Immature natural killer cell (primary cell): Measurements from ENCODE around the gene PDCD2L. TPM values are rescaled to one million over a fixed set of nuclear protein-coding genes. Genes with fewer than 3 reads are reported as not detected.
A peak's percentile ranks its signal among the peaks of the same experiment; 100 is the strongest.
"Not testable (repeated sequence)": the region's sequence is repeated elsewhere in the genome, so short reads cannot be mapped to it uniquely, and the experiment has no call there.

Experiments used
- DNase-seq, 3 donors: peaks; one replicate each; pipeline ENCODE4 v3.0.0; 2022; ENCODE audit warnings: mixed read lengths in 1 of 3
- H3K27ac Mint-ChIP-seq, 6 donors: one replicate each; pipeline ENCODE4 v1.8.0; 2020; ENCODE audit warnings: mixed read lengths in 6 of 6, mild to moderate bottlenecking in 5 of 6, inconsistent platforms in 4 of 6, moderate library complexity in 3 of 6
- H3K27me3 Mint-ChIP-seq, 3 donors: one replicate each; pipeline ENCODE4 v1.8.0; 2020 to 2021; ENCODE audit warnings: low read depth in 3 of 3, mild to moderate bottlenecking in 3 of 3, mixed read lengths in 3 of 3, moderate library complexity in 3 of 3, inconsistent platforms in 1 of 3
- H3K36me3 Mint-ChIP-seq, 3 donors: one replicate each; pipeline ENCODE4 v1.8.0; 2020; ENCODE audit warnings: mixed read lengths in 3 of 3, inconsistent platforms in 2 of 3, mild to moderate bottlenecking in 2 of 3
- H3K4me1 Mint-ChIP-seq, 2 donors: one replicate each; pipeline ENCODE4 v1.8.0; 2020; ENCODE audit warnings: inconsistent platforms in 2 of 2, mild to moderate bottlenecking in 2 of 2, mixed read lengths in 2 of 2, moderate library complexity in 1 of 2
- H3K4me3 Mint-ChIP-seq, 5 donors: one replicate each; pipeline ENCODE4 v1.8.0; 2020; ENCODE audit warnings: mild to moderate bottlenecking in 5 of 5, mixed read lengths in 5 of 5, inconsistent platforms in 3 of 5, moderate library complexity in 3 of 5
- H3K9me3 Mint-ChIP-seq, 6 donors: one replicate each; pipeline ENCODE4 v1.8.0; 2020; ENCODE audit warnings: mild to moderate bottlenecking in 6 of 6, mixed read lengths in 6 of 6, inconsistent platforms in 4 of 6, moderate library complexity in 3 of 6
- polyA plus RNA-seq, 3 donors: library from polyadenylated mRNA; unstranded; fragments of 300-500 nt; fragmentation: Illumina TruSeq; gene quantifications; one replicate each; pipeline ENCODE4 v1.2.3, GENCODE V29; 2021

The PDCD2L gene
- polyA plus RNA-seq, 3 donors from 2014 or later: 6.5 to 14.3 (median 11.4) TPM

- Mint-ChIP-seq H3K27me3 (peaks cover 2 to 9% (median 3%) of the 10 kb centered on the region in 3 donors), H3K27ac (peak overlapping the region; percentile 61 to 91 (median 80)), H3K4me3 (peak overlapping the region; percentile 90 to 97 (median 90)), H3K4me1 (peaks cover 29% of the 10 kb centered on the region in 2 donors), H3K36me3 (peaks cover 0 to 15% (median 0%) of the 10 kb centered on the region in 3 donors), H3K9me3 (no peaks in the 10 kb centered on the region)
- peak in 1 of 3 donors; percentile 10 for DNase-seq
Measured at GRCh38 chr19:34365463-34366401, 38.5 kb upstream of the PDCD2L start.

- Mint-ChIP-seq H3K27me3 (peaks cover 0 to 7% (median 3%) of the 10 kb centered on the region in 3 donors), H3K9me3 (no peaks in the 10 kb centered on the region), H3K4me3 (peak overlapping the region; percentile 90 to 97 (median 90)), H3K27ac (peak overlapping the region in 4 of 6 donors; percentile 7 to 91 (median 75)), H3K4me1 (peaks cover 29 to 36% of the 10 kb centered on the region in 2 donors), H3K36me3 (peaks cover 0 to 22% (median 7%) of the 10 kb centered on the region in 3 donors)
- peak in 1 of 3 donors; percentile 40 for DNase-seq
Measured at GRCh38 chr19:34366738-34367623, 37.2 kb upstream of the PDCD2L start.

- no peak overlapping the region for H3K27ac Mint-ChIP-seq
Measured at GRCh38 chr19:34367624-34367957, 36.6 kb upstream of the PDCD2L start.

GRCh38 chr19:34368338-34368737, 35.9 kb upstream of the PDCD2L start:
- Mint-ChIP-seq H3K4me1 (peaks cover 27 to 36% of the 10 kb centered on the region in 2 donors), H3K4me3 (peak overlapping the region in 2 of 5 donors; percentile 48 to 54), H3K27ac (peak overlapping the region in 4 of 6 donors; percentile 8 to 74 (median 36)), H3K27me3 (peaks cover 0 to 5% (median 2%) of the 10 kb centered on the region in 3 donors), H3K9me3 (no peaks in the 10 kb centered on the region), H3K36me3 (peaks cover 0 to 22% (median 7%) of the 10 kb centered on the region in 3 donors)
- no peak for DNase-seq

More at GRCh38 chr19:34367624-34367957, 36.6 kb upstream of the PDCD2L start:
- H3K4me1 Mint-ChIP-seq: peaks cover 28 to 36% of the 10 kb centered on the region in 2 donors
- H3K27me3 Mint-ChIP-seq: peaks cover 0 to 7% (median 3%) of the 10 kb centered on the region in 3 donors
- no peak for DNase-seq
- H3K4me3 Mint-ChIP-seq: no peak overlapping the region
- no peaks in the 10 kb centered on the region for H3K9me3 Mint-ChIP-seq
- H3K36me3 Mint-ChIP-seq: peaks cover 0 to 22% (median 7%) of the 10 kb centered on the region in 3 donors

DNA sequence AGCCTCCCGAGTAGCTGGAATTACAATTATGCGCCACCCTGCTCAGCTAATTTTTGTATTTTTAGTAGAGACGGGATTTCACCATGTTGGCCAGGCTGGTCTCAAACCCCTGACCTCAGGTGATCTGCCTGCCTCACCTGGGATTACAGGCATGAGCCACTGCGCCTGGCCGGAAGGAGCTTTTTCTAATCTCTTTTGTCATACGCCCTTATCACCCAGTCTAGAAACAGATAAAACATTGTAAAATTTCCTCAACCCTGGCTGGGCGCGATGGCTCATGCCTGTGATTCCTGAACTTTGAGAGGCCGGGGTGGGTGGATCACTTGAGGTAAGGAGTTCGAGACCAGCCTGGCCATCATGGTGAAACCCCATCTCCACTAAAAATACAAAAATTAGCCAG, 35.0 kb upstream of the PDCD2L start:
- H3K27me3 Mint-ChIP-seq: not testable (repeated sequence)
- H3K4me1 Mint-ChIP-seq: peaks cover 31 to 42% of the 10 kb centered on the region in 2 donors

GRCh38 chr19:34370117-34370516, 34.1 kb upstream of the PDCD2L start:
- H3K4me1 Mint-ChIP-seq: peaks cover 25 to 36% of the 10 kb centered on the region in 2 donors
- H3K27ac Mint-ChIP-seq: peak overlapping the region in 1 of 6 donors; percentile 45
- no peak overlapping the region for H3K4me3 Mint-ChIP-seq
- no peak for DNase-seq
- H3K9me3 Mint-ChIP-seq: no peaks in the 10 kb centered on the region
- peaks cover 0 to 4% (median 0%) of the 10 kb centered on the region in 3 donors for H3K27me3 Mint-ChIP-seq
- H3K36me3 Mint-ChIP-seq: peaks cover 0 to 32% (median 7%) of the 10 kb centered on the region in 3 donors

More for the DNA sequence above, 35.0 kb upstream of the PDCD2L start:
- H3K9me3 Mint-ChIP-seq, H3K4me3 Mint-ChIP-seq, DNase-seq, H3K27ac Mint-ChIP-seq: not testable (repeated sequence)
- H3K36me3 Mint-ChIP-seq: peaks cover 0 to 26% (median 7%) of the 10 kb centered on the region in 3 donors

DNA sequence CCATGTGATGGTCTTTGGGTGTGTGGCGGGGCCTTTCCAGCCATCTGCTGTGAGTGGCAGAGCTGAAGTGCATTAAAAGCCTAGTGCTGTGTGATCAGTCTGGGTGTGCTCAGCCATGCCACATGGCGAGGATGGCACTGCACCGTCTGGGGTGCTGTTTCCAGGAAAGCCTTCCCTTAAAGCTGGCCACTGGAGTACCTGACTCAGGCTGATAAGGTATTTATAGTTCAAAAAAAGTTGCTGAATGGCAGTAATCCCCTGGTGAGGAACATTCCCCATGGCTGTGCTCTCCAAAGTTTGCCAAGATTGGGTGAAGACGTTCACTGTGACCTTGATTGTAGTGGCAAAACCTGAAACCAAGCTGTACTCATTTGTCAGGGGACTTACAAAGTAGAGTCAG, 33.2 kb upstream of the PDCD2L start:
- DNase-seq: no peak
- Mint-ChIP-seq H3K4me3 (no peak overlapping the region), H3K27ac (peak overlapping the region in 2 of 6 donors; percentile 13 to 40), H3K27me3 (peaks cover 0 to 2% (median 0%) of the 10 kb centered on the region in 3 donors), H3K4me1 (peaks cover 19 to 29% of the 10 kb centered on the region in 2 donors), H3K36me3 (peaks cover 0 to 32% (median 11%) of the 10 kb centered on the region in 3 donors), H3K9me3 (no peaks in the 10 kb centered on the region)

GRCh38 chr19:34373601-34374288, 30.5 kb upstream of the PDCD2L start:
- DNase-seq: no peak
- peaks cover 6 to 34% (median 11%) of the 10 kb centered on the region in 3 donors for H3K36me3 Mint-ChIP-seq
- no peaks in the 10 kb centered on the region for H3K27me3 Mint-ChIP-seq
- H3K9me3 Mint-ChIP-seq: no peaks in the 10 kb centered on the region
- H3K4me3 Mint-ChIP-seq: no peak overlapping the region
- peak overlapping the region in 2 of 6 donors; percentile 33 to 59 for H3K27ac Mint-ChIP-seq
- peaks cover 5 to 13% of the 10 kb centered on the region in 2 donors for H3K4me1 Mint-ChIP-seq

DNA sequence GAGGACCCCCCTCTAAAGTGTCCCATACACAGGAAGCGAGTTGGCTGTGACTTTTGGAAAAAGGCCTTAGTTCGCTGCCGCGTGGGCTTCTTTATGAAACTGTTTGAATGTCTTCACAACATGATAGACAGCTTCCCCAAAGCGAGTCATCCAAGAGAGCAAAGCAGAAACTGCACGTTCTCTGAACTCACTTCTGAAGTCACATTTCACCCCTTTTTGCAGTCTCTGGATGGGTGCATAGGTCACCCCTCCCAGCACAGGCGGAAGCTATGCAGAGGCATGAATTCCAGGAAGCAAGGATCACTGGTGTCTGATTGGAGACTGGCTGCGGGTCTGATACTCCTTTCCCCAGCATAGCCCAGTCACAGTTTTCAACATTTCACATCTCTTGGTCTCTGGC, 28.6 kb upstream of the PDCD2L start:
- H3K36me3 Mint-ChIP-seq: peaks cover 6 to 37% (median 16%) of the 10 kb centered on the region in 3 donors
- H3K27me3 Mint-ChIP-seq: no peaks in the 10 kb centered on the region
- H3K9me3 Mint-ChIP-seq: no peaks in the 10 kb centered on the region
- H3K27ac Mint-ChIP-seq: no peak overlapping the region
- no peak for DNase-seq
- peaks cover 5 to 13% of the 10 kb centered on the region in 2 donors for H3K4me1 Mint-ChIP-seq
- no peak overlapping the region for H3K4me3 Mint-ChIP-seq

DNA sequence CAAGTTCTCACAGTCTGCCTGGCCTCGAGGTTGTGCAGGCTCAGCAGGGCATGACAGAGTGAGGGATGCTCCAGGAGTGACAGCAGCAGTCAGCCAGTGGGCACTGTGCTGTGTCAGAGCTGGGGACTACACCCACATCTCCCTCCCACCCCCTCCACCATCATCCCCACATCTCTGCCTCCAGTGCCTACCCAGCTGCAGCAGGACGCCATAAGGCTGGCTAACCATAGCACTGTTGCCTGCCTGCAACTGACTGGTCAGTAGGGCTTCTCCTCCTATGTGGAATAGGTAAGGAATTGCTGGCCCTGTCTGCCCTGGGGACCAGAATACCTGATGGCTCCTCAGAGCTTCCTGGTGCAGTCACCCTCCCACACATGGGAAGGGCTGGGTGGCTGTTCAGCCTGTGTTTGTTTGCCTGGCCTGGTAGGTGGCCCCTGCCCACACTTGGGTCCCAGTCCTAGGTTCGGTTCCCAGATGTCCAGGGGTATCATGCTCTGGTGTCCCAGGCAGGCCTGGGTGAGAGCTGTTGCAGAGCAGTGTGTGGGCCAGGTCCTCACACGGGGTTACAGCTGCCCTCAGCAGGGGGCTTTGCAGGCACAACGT, 23.5 kb upstream of the PDCD2L start:
- DNase-seq: no peak
- peaks cover 15 to 53% (median 21%) of the 10 kb centered on the region in 3 donors for H3K36me3 Mint-ChIP-seq
- no peak overlapping the region for H3K4me3 Mint-ChIP-seq
- no peaks in the 10 kb centered on the region for H3K9me3 Mint-ChIP-seq
- peaks cover 0 to 4% (median 0%) of the 10 kb centered on the region in 3 donors for H3K27me3 Mint-ChIP-seq
- no peak overlapping the region for H3K27ac Mint-ChIP-seq
- no peaks in the 10 kb centered on the region for H3K4me1 Mint-ChIP-seq

DNA sequence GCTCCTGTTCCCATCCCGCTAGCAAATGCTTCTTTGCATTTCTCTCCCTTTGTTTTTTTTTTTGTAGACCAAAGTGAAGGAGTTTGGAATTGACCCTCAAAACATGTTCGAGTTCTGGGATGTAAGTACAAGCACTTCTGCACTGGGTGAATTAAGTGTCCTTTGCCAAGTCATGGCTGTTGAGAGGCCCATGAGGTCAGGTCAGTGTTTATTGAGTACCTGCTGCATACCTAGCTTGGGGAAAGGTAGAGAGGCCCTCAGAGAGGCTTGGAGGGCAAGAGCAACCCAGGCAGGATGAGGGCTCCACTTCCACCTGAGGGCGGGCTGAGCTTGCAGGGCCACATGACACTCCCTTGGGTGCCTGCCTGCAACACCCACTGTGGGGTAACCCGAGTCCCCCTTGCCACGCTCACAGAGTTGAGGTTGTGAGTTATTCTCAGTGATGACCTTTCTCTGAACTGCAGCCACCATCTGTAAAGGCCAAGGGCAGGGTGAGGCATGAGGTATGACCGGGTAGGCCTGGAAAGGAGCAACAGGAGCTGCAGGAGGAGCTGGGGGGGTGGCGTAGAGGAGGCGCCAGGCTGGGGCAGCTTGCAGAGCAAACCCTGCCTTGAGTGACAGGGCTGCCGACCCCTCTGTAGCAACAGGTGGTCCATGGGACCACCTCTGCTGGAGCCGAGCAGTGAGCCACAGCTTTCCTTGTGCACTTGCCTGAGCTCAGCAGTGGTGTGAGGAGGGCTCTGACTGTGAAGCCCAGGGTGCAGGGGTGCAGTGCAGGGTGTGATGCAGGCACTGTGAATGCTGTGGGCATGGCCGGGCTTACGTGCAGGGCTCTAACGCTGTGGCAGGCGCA, 22.6 kb upstream of the PDCD2L start:
- Mint-ChIP-seq H3K27me3 (peaks cover 0 to 5% (median 0%) of the 10 kb centered on the region in 3 donors), H3K4me3 (no peak overlapping the region), H3K36me3 (peaks cover 15 to 56% (median 21%) of the 10 kb centered on the region in 3 donors), H3K9me3 (no peaks in the 10 kb centered on the region), H3K4me1 (no peaks in the 10 kb centered on the region), H3K27ac (no peak overlapping the region)
- no peak for DNase-seq

DNA sequence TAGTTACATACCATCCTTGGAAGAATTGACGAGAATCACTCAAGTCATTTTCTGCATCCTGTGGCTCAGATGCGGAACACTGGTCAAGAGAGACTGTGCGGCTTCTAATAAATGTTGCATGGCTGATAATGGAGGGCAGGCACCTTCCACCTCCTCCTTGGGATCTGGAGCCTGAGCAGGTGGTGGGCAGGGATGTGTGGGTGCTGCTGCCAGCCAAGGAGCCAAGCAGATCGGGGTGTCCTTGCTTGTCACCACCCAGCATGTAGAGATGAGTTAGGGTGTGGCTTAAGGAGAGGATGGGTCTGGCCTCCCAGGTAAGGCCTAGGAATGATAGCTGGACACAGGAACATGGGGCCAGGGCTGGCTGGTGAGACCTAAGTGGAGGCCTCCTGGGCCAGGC, 21.7 kb upstream of the PDCD2L start:
- H3K4me1 Mint-ChIP-seq: no peaks in the 10 kb centered on the region
- DNase-seq: no peak
- peaks cover 15 to 52% (median 21%) of the 10 kb centered on the region in 3 donors for H3K36me3 Mint-ChIP-seq
- no peak overlapping the region for H3K27ac Mint-ChIP-seq
- no peaks in the 10 kb centered on the region for H3K9me3 Mint-ChIP-seq
- H3K27me3 Mint-ChIP-seq: peaks cover 0 to 5% (median 0%) of the 10 kb centered on the region in 3 donors
- H3K4me3 Mint-ChIP-seq: no peak overlapping the region
